NCI-H1417 (cell line): ENCODE results near the gene GBP2.
A peak's percentile ranks its signal among the peaks of the same experiment; 100 is the strongest.
"Not testable (repeated sequence)": the region's sequence is repeated elsewhere in the genome, so short reads cannot be mapped to it uniquely, and the experiment has no call there.

Experiments used
- DNase-seq, 3 experiments: peaks; one replicate each; lab custom pipeline; 2025; lab: John Stamatoyannopoulos, UW

The GBP2 gene

GRCh38 chr1:89126602-89127565, 970 bp upstream of the GBP2 start:
- not testable (repeated sequence) for DNase-seq

DNA sequence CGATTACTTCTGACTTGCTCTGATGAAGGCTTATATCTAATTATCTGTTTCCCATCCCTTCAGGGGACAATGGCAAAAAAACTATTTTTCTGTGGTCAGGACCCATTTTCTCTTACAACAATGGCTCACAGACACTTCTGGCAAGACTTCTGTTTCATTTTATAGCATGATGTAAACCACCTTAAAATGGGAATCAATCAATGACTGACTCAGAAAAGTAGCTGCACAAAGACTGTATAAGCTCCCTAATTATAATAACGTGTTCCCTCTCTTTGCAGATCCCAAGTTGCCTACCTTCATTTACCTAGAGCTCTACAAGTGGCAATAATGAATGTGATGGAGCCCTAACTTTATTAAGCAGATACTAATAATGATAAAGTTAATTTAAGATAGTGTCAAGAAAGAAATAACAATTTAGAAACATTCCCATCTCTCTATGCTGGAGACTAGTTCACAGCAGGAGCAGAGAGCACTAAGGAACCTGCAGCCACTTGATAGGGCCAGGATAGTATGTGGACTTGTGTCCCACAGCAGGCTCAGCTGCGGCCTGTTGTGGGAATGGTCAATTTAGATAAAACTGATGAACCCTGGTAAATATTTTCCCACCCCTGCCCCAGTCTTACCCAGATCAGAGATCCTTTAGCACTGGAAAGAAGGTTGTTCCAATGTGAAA, 538 bp downstream of the GBP2 start:
- DNase-seq = no peak

GRCh38 chr1:89121641-89122040, 4.3 kb downstream of the GBP2 start:
- DNase-seq = no peak

DNA sequence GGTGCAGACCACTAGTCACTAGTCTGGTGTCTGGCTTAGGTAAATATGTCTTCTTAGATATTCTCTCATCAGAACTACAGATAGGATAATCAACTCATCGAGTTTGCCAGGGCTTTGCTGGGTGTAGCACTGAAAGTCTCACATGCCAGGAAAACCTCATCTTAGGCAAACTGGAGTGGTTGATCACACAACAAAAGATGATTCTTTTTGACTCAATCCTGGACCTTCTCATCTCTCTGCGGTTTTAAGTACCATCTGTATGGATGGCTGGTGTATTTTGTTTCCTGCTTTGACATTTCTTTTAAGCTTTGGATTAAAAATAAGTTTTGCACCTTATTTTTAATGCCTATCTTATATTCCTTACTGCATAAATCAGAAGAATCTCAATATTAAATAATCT, 11.3 kb downstream of the GBP2 start:
- DNase-seq = no peak

- no peak for DNase-seq
These were observed 12.9 kb downstream of the GBP2 start for GRCh38 chr1:89112871-89113613.

GRCh38 chr1:89104687-89105086, 21.2 kb downstream of the GBP2 start:
- DNase-seq = no peak

DNA sequence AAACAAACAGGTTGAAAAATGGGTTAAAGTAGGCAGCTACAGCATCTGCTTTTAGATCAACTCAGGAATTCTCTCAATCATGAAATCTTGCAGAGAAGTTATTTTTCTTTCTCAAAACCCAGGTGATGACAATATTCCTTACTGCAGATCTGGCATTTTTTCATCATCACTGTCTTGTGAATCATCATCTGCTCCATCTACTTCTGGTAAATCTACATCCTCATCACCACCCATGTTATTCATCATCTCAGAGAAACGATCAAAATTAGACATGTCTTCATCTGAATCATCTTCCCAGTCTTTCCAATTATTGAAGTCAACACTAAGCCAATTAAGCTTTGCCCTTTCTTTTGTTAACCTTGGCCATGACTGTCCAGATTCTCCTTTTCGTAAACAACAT, 21.8 kb downstream of the GBP2 start:
- DNase-seq = no peak

GRCh38 chr1:89102021-89102420, 23.9 kb downstream of the GBP2 start:
- DNase-seq = no peak

- DNase-seq = no peak
These were observed 25.5 kb downstream of the GBP2 start for GRCh38 chr1:89100412-89100811.

- DNase-seq = no peak
These were observed 27.1 kb downstream of the GBP2 start for GRCh38 chr1:89098857-89099256.

- DNase-seq = no peak
These were observed 30.2 kb downstream of the GBP2 start for GRCh38 chr1:89095737-89096136.

GRCh38 chr1:89089962-89090361, 36.0 kb downstream of the GBP2 start:
- no peak for DNase-seq

- DNase-seq = no peak
These were observed 37.3 kb downstream of the GBP2 start for GRCh38 chr1:89088572-89088971.

DNA sequence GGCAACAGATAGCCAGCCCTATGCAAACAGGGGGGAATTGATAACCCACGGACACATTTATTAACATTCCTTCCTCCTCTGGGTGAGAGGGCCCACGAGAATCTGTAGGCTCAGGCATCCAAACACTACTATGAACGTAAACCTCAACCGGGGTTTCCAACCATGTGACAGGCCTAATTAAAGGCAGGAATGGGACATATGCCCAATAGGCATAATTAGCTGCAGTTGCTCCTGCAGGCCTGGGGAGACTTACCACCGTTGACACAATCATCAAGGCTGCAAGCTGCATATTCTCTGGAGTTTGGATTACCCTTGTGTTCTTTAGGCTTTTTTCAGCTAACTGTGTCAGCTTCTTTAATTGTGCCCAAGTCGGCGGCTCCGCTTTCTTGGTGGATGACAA, 38.7 kb downstream of the GBP2 start:
- no peak for DNase-seq

- peak in 1 of 3 experiments; percentile 56 for DNase-seq
These were observed 40.1 kb downstream of the GBP2 start for GRCh38 chr1:89085781-89086180.

DNA sequence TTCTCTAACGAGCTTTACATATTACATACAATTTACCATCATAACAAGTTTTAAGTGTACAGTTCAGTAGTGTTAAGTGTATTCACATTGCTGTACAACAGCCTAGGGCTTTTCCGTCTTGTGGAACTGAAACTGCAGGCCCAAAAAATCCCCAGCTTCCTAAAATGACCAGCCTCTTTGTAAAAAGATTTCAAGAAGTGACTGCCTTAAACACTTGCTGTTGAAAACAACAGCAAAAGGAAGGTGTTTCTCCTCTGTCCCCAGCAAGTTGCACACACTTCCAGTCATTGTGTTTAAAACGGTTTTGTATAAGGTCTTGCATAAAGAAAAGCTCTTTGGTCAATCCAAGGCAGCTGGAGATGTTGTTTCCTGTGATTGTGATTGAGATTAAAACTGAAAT, 44.9 kb downstream of the GBP2 start:
- DNase-seq = no peak

- not testable (repeated sequence) for DNase-seq
These were observed 45.8 kb downstream of the GBP2 start for GRCh38 chr1:89080068-89080467.

DNA sequence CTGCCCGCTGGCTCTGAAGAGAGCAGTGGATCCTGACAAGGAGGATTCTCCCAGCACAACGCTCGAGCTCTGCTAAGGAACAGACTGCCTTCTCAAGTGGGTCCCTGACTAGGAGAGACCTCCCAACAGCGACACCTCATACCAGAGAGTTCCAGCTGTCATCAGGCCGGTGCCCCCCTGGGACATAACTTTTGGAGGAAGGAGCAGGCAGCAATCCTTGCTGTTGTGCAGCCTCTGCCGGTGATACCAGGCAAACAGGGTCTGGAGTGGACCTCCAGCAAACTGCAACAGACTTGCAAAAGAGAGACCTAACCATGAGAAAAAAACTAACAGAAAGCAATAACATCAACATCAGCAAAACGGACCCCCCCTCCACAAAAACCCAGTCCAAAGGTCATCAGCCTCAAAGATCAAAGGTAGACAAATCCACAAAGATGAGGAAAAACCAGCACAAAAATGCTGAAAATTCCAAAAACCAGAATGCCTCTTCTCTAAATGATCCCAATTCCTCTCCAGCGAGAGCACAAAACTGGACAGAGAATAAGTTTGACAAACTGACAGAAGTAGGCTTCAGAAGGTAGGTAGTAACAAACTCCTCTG, 53.3 kb downstream of the GBP2 start:
- DNase-seq = not testable (repeated sequence)

DNA sequence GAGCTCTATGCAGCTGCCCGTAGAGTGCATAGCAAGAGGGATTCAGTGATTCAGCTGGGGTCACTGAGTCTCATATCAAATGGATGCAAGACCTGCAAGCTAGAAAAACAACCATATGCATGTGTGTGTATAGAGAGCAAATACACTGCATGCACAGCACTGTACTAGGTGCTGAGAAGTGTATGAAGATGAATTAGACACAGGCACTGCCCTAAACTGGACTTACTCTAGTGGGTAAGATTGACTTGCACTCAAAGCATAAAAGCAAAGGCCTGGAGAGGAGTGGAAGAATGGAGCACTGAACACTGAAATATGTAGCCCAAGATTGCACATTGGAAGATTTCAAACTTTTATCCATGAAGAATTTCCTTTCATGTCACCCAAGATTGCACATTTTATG, 55.4 kb downstream of the GBP2 start:
- no peak for DNase-seq

DNA sequence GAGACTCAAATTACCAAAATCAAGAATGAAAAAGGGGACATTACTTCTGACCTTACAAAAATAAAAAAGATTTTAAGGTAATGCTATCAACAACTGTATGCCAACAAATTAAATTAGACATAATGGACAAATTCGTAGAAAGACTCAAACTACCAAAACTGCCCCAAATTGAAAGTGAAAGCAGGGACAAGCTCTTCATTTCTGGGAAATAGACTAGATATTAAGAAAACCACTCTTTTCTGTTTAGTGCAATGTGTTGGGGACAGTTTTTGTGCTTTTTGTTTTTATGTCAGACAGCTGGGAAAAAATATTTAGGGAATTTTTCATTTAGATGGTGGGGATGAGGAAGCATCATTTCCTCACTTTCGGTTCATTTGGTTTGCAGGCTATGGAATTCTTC, 56.0 kb downstream of the GBP2 start:
- no peak for DNase-seq

DNA sequence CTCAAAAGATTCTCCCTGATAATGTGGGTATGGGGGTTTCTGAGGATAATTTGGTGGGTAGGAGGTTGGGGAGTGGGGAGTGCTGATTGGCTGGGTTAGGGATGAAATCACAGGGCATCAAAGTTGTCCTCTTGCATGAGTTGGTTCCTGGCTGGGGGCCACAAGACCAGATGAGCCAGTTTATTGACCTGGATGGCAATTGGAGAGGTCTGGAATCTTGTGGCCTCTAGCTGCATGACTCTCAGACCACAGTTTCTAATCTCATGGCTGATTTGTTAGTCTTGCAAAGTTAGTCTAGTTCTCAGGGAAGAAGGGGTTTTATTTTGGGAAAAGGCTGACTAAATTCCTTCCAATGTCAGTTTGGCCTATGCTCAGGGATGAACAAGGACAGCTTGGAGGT, 57.6 kb downstream of the GBP2 start:
- no peak for DNase-seq
